Pulmonary artery endothelial cell (primary cell): ENCODE measurements around the gene HIP1R. TPM values are rescaled to one million over a fixed set of nuclear protein-coding genes. Genes with fewer than 3 reads are reported as not detected.
"Not testable (repeated sequence)": the region's sequence is repeated elsewhere in the genome, so short reads cannot be mapped to it uniquely, and the experiment has no call there.

Experiments
- DNase-seq: peaks from one replicate; pipeline ENCODE4 v3.0.0-alpha.2; 2011; ENCODE audit warnings: low read depth, low spot score
- total RNA-seq: library from RNA; depleted of rRNA; stranded (reverse); fragments of >200 nt; gene quantifications from 2 replicates; pipeline ENCODE4 v1.2.3, GENCODE V29; 2014

The HIP1R gene
- total RNA-seq, 1 donor from 2014 or later = 121 TPM

- no peak for DNase-seq
These were observed 38.8 kb downstream of the HIP1R start for GRCh38 chr12:122874081-122874480.

- no peak for DNase-seq
These were observed 40.4 kb downstream of the HIP1R start for GRCh38 chr12:122875590-122876220.

GRCh38 chr12:122876281-122876680, 41.0 kb downstream of the HIP1R start:
- not testable (repeated sequence) for DNase-seq

GRCh38 chr12:122876731-122877130, 41.5 kb downstream of the HIP1R start:
- DNase-seq = no peak

GRCh38 chr12:122878780-122879612, 43.7 kb downstream of the HIP1R start:
- DNase-seq = no peak

GRCh38 chr12:122880155-122880667, 45.0 kb downstream of the HIP1R start:
- no peak for DNase-seq

GRCh38 chr12:122880668-122881067, 45.4 kb downstream of the HIP1R start:
- DNase-seq = no peak

GRCh38 chr12:122882908-122883558, 47.8 kb downstream of the HIP1R start:
- DNase-seq = no peak

- DNase-seq = no peak
These were observed 49.0 kb downstream of the HIP1R start for GRCh38 chr12:122884091-122884826.

GRCh38 chr12:122884860-122885259, 49.6 kb downstream of the HIP1R start:
- DNase-seq = no peak

- DNase-seq = no peak
These were observed 50.9 kb downstream of the HIP1R start for GRCh38 chr12:122886161-122886560.

GRCh38 chr12:122886851-122887818, 51.9 kb downstream of the HIP1R start:
- no peak for DNase-seq

- DNase-seq = no peak
These were observed 52.6 kb downstream of the HIP1R start for GRCh38 chr12:122887819-122888212.

- peak; percentile 88 for DNase-seq
These were observed 53.0 kb downstream of the HIP1R start for GRCh38 chr12:122888232-122888752.

- DNase-seq = no peak
These were observed 54.7 kb downstream of the HIP1R start for GRCh38 chr12:122889761-122890520.

GRCh38 chr12:122891661-122892525, 56.6 kb downstream of the HIP1R start:
- DNase-seq = no peak

GRCh38 chr12:122892724-122893123, 57.5 kb downstream of the HIP1R start:
- not testable (repeated sequence) for DNase-seq
